MM.1S (cell line): Measurements from ENCODE around the gene SMCO1.
"Not testable (repeated sequence)": the region's sequence is repeated elsewhere in the genome, so short reads cannot be mapped to it uniquely, and the experiment has no call there.

Experiments
- DNase-seq: peaks from one replicate; pipeline ENCODE4 v3.0.0-alpha.2; 2015
- H2AFZ ChIP-seq: fragments of 300-600 bp; sonication (generic); 2 replicates; pipeline ENCODE4 v1.6.0; 2016; ENCODE audit warnings: antibody characterized with exemption, low read length
- H3F3A ChIP-seq: fragments of 300-600 bp; sonication (generic); 2 replicates; pipeline ENCODE4 v1.6.1; 2016; ENCODE audit warnings: mild to moderate bottlenecking, antibody characterized with exemption, low read length, moderate library complexity, mixed read lengths; ENCODE audit not compliant: insufficient read depth
- H3K27ac ChIP-seq: fragments of 300-600 bp; sonication (generic); 2 replicates; pipeline ENCODE4 v1.5.1; 2016; ENCODE audit warnings: mild to moderate bottlenecking, low read length
- H3K27me3 ChIP-seq: fragments of 300-600 bp; sonication (generic); replicated peaks from 2 replicates; pipeline ENCODE4 v1.6.0; 2016; ENCODE audit warnings: low read length; ENCODE audit not compliant: insufficient read depth
- H3K36me3 ChIP-seq: fragments of 300-600 bp; sonication (generic); replicated peaks from 2 replicates; pipeline ENCODE4 v1.6.1; 2016; ENCODE audit warnings: mild to moderate bottlenecking, low read length, mixed read lengths; ENCODE audit not compliant: insufficient read depth
- H3K4me1 ChIP-seq: fragments of 300-600 bp; sonication (generic); 2 replicates; pipeline ENCODE4 v1.6.1; 2016; ENCODE audit warnings: low read length, mixed read lengths
- H3K4me2 ChIP-seq: fragments of 300-600 bp; sonication (generic); 2 replicates; pipeline ENCODE4 v1.6.0; 2016; ENCODE audit warnings: low read depth, low read length
- H3K4me3 ChIP-seq: fragments of 300-600 bp; sonication (generic); 2 replicates; pipeline ENCODE4 v1.5.1; 2016; ENCODE audit warnings: low read length, mixed read lengths
- H3K79me2 ChIP-seq: fragments of 300-600 bp; sonication (generic); 2 replicates; pipeline ENCODE4 v1.6.1; 2016; ENCODE audit warnings: mixed run types, low read length, mixed read lengths
- H3K9ac ChIP-seq: fragments of 300-600 bp; sonication (generic); 2 replicates; pipeline ENCODE4 v1.6.1; 2016; ENCODE audit warnings: low read length, mixed read lengths
- H3K9me2 ChIP-seq: fragments of 300-600 bp; sonication (generic); replicated peaks from 2 replicates; pipeline ENCODE4 v1.6.1; 2016; ENCODE audit warnings: mild to moderate bottlenecking, low read length, mixed read lengths; ENCODE audit not compliant: insufficient read depth
- H3K9me3 ChIP-seq: fragments of 300-600 bp; sonication (generic); replicated peaks from 2 replicates; pipeline ENCODE4 v1.6.1; 2016; ENCODE audit warnings: mild to moderate bottlenecking, low read length, mixed read lengths; ENCODE audit not compliant: insufficient read depth
- H4K20me1 ChIP-seq: fragments of 300-600 bp; sonication (generic); 2 replicates; pipeline ENCODE4 v1.6.1; 2016; ENCODE audit warnings: mild to moderate bottlenecking, low read length, moderate library complexity, mixed read lengths; ENCODE audit not compliant: insufficient read depth
- EZH2 ChIP-seq: fragments of 300-600 bp; sonication (generic); optimal IDR thresholded peaks from 2 replicates; pipeline ENCODE3; 2017; ENCODE audit warnings: low read depth, mild to moderate bottlenecking, antibody characterized with exemption, low read length, mixed read lengths
- EZH2phosphoT487 ChIP-seq: fragments of 300-600 bp; sonication (generic); IDR thresholded peaks from 2 replicates; pipeline ENCODE4 v1.6.1; 2018; ENCODE audit warnings: antibody characterized with exemption, low read length
- TF ChIP-seq, protein P1 (sequence below): fragments of 300-600 bp; sonication (generic); IDR thresholded peaks from 2 replicates; pipeline ENCODE4 v1.5.1; 2016; ENCODE audit warnings: antibody characterized with exemption, low read length, mixed read lengths

SMCO1 gene

DNA sequence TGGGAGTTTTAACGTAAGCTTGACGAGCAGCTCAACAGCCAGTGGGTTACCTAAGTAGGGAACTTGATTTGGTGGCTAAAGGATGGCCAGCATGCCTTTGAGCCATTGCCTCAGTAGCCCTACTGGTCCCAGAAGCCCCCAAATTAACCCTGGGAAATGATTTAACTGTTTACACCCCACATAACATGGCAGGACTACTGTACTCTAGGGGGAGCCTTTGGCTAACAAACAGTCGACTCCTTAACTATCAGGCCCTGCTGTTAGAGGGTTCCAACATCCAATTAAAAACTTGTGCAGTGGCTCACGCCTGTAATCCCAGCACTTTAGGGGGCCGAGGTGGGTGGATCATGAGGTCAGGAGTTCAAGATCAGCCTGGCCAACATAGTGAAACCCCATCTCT, 9.4 kb upstream of the SMCO1 start:
- Histone ChIP-seq H3K79me2 (no peaks in the 10 kb centered on the region), H3F3A (peaks cover 12% of the 10 kb centered on the region), H3K9me3 (no peaks in the 10 kb centered on the region), H3K4me3 (no peak overlapping the region), H4K20me1 (no peaks in the 10 kb centered on the region), H3K27ac (no peak overlapping the region), H3K4me2 (no peak overlapping the region), H3K4me1 (peaks cover 7% of the 10 kb centered on the region), H2AFZ (no peak overlapping the region), H3K9me2 (no peaks in the 10 kb centered on the region), H3K9ac (no peak overlapping the region), H3K36me3 (no peaks in the 10 kb centered on the region), H3K27me3 (no peaks in the 10 kb centered on the region)
- TF ChIP-seq, protein P1, sequence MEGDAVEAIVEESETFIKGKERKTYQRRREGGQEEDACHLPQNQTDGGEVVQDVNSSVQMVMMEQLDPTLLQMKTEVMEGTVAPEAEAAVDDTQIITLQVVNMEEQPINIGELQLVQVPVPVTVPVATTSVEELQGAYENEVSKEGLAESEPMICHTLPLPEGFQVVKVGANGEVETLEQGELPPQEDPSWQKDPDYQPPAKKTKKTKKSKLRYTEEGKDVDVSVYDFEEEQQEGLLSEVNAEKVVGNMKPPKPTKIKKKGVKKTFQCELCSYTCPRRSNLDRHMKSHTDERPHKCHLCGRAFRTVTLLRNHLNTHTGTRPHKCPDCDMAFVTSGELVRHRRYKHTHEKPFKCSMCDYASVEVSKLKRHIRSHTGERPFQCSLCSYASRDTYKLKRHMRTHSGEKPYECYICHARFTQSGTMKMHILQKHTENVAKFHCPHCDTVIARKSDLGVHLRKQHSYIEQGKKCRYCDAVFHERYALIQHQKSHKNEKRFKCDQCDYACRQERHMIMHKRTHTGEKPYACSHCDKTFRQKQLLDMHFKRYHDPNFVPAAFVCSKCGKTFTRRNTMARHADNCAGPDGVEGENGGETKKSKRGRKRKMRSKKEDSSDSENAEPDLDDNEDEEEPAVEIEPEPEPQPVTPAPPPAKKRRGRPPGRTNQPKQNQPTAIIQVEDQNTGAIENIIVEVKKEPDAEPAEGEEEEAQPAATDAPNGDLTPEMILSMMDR: no peak
- no peak for TF ChIP-seq EZH2phosphoT487
- TF ChIP-seq EZH2: no peak
- DNase-seq: no peak

DNA sequence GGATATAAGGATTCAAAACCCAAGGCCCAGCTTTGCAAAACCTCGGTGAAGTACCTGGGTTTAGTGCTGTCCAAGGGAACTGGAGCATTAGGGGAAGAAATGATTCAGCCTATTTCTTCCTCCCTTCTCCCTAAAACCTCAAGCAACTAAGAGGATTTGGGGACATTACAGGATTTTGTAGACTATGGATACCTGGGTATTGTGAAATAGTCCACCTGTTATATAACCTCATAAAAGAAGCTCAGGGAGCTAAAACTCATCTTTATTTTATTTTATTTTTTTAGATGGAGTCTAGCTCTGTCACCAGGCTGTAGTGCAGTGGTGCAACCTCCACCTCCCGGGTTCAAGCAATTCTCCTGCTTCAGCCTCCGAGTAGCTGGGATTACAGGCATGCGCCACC, 8.7 kb upstream of the SMCO1 start:
- H3K9ac ChIP-seq: no peak overlapping the region
- H3K27ac ChIP-seq: no peak overlapping the region
- H3K9me2 ChIP-seq: no peaks in the 10 kb centered on the region
- no peak overlapping the region for H3K4me2 ChIP-seq
- H3K27me3 ChIP-seq: no peaks in the 10 kb centered on the region
- H3K4me3 ChIP-seq: no peak overlapping the region
- no peaks in the 10 kb centered on the region for H4K20me1 ChIP-seq
- H3K4me1 ChIP-seq: peaks cover 12% of the 10 kb centered on the region
- H3K36me3 ChIP-seq: no peaks in the 10 kb centered on the region
- no peak for TF ChIP-seq EZH2phosphoT487
- TF ChIP-seq EZH2: no peak
- TF ChIP-seq, protein P1: no peak
- H3K9me3 ChIP-seq: no peaks in the 10 kb centered on the region
- H2AFZ ChIP-seq: no peak overlapping the region
- peaks cover 13% of the 10 kb centered on the region for H3F3A ChIP-seq
- no peaks in the 10 kb centered on the region for H3K79me2 ChIP-seq
- no peak for DNase-seq

DNA sequence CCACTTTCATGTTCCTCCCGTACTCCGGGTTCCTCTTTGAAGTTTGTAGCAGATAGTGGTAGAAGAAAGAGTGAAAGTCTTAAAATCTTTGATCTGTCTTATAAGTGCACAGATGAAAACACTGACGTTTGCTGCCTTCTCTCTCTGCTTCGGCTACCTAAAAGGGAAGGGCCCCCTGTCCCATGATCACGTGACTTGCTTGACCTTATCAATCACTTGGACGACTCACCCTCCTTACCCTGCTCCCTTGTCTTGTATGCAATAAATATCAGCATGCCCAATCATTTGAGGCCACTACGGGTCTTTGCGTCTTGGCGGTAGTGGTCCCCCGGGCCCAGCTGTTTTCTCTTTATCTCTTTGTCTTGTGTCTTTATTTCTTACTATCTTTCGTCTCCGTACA, 6.1 kb upstream of the SMCO1 start:
- not testable (repeated sequence) for H3K4me3 ChIP-seq, H2AFZ ChIP-seq, H3K27me3 ChIP-seq, H3K27ac ChIP-seq, H3K36me3 ChIP-seq, H4K20me1 ChIP-seq, H3K9me2 ChIP-seq, H3K9me3 ChIP-seq, DNase-seq, H3K79me2 ChIP-seq, H3K4me2 ChIP-seq, H3K9ac ChIP-seq
- Histone ChIP-seq H3F3A (peaks cover 14% of the 10 kb centered on the region), H3K4me1 (peaks cover 26% of the 10 kb centered on the region)

DNA sequence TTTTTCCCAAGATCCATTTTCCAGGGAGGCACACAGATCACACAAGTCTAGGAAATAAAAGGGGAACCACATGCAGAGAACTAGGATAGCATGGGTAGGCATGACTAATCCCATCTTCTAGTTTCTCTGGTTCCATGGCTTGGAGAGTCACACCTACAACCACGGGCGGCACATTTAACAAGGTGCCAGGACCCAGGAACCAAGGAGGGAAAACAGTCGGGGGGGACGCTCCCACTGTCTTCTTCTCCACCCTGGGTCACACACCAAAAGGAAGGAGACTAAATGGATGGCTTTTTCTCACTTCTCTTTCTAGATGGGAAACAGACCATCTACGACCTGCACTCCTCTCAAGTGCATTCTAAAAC, 4.6 kb upstream of the SMCO1 start:
- H3K9me2 ChIP-seq: no peaks in the 10 kb centered on the region
- H3K4me3 ChIP-seq: no peak overlapping the region
- H3K27me3 ChIP-seq: no peaks in the 10 kb centered on the region
- H3K4me2 ChIP-seq: no peak overlapping the region
- H3F3A ChIP-seq: peaks cover 23% of the 10 kb centered on the region
- no peak overlapping the region for H3K27ac ChIP-seq
- no peaks in the 10 kb centered on the region for H3K36me3 ChIP-seq
- no peaks in the 10 kb centered on the region for H4K20me1 ChIP-seq
- H3K9me3 ChIP-seq: no peaks in the 10 kb centered on the region
- no peak overlapping the region for H3K9ac ChIP-seq
- H3K4me1 ChIP-seq: peaks cover 39% of the 10 kb centered on the region
- H3K79me2 ChIP-seq: no peaks in the 10 kb centered on the region
- no peak for TF ChIP-seq EZH2
- no peak for TF ChIP-seq EZH2phosphoT487
- TF ChIP-seq, protein P1: no peak
- DNase-seq: no peak
- H2AFZ ChIP-seq: no peak overlapping the region
